Measurements from ENCODE around the gene GLI2.

GRCh38 chr2:120733238-120733932 lies 2.3 kb upstream of the GLI2 start:
- no peak for TF ChIP-seq CTCF (IDR thresholded peaks at IDR 0.05; ENCODE audit: control extremely low read depth in 1 of 3, insufficient read depth in 1 of 3, low read depth in 1 of 3, low read length in 3 of 3)
- TF ChIP-seq RNF2 (IDR thresholded peaks at IDR 0.05; ENCODE audit: borderline replicate concordance, low read depth, low read length, missing control alignments, poor library complexity, severe bottlenecking) = no peak
- no peak for TF ChIP-seq HDAC6 (IDR thresholded peaks at IDR 0.05; ENCODE audit: low read depth, low read length)
- no peak for TF ChIP-seq BCL11A (IDR thresholded peaks at IDR 0.05; ENCODE audit: low read depth in 2 of 2, low read length in 2 of 2)
- TF ChIP-seq POLR2AphosphoS5 (IDR thresholded peaks at IDR 0.05; ENCODE audit: low read depth, low read length) = no peak
- no peak for TF ChIP-seq POLR2A (IDR thresholded peaks at IDR 0.05; ENCODE audit: control extremely low read depth in 1 of 2, low read depth in 2 of 2, low read length in 2 of 2)
- TF ChIP-seq CHD2 (IDR thresholded peaks at IDR 0.05; ENCODE audit: low read length) = no peak
- TF ChIP-seq EZH2 (IDR thresholded peaks at IDR 0.05; ENCODE audit: low read depth, low read length, severe bottlenecking) = no peak

Data from H1 (cell line).